ENCODE results near the gene DACT3.

DNA sequence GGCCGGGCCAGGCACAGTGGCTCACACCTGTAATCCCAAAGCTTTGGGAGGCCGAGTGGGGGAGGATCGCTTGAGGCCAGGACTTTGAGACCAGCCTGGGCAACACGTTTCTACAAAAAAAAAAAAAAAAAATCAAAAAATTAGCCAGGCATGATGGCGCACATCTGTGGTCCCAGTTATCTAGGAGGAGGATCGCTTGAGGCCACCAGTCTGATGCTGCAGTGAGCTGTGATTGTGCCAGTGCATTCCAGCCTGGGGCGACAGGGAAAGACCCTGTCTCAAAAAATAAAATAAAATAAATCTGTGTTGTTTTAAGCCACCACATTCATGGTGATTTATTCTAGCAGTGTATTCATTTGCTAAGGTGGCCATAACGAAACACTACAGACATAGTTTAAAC lies 4.1 kb upstream of the DACT3 start:
- TF ChIP-seq EZH2 (IDR thresholded peaks at IDR 0.05; ENCODE audit: low read length, unreplicated experiment): no peak
- TF ChIP-seq, protein P1, sequence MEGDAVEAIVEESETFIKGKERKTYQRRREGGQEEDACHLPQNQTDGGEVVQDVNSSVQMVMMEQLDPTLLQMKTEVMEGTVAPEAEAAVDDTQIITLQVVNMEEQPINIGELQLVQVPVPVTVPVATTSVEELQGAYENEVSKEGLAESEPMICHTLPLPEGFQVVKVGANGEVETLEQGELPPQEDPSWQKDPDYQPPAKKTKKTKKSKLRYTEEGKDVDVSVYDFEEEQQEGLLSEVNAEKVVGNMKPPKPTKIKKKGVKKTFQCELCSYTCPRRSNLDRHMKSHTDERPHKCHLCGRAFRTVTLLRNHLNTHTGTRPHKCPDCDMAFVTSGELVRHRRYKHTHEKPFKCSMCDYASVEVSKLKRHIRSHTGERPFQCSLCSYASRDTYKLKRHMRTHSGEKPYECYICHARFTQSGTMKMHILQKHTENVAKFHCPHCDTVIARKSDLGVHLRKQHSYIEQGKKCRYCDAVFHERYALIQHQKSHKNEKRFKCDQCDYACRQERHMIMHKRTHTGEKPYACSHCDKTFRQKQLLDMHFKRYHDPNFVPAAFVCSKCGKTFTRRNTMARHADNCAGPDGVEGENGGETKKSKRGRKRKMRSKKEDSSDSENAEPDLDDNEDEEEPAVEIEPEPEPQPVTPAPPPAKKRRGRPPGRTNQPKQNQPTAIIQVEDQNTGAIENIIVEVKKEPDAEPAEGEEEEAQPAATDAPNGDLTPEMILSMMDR (conservative IDR thresholded peaks at IDR 0.05; ENCODE audit: low read depth, low read length): no peak
